Measurements from ENCODE around the gene TMEM86B. TPM values are rescaled to one million over a fixed set of nuclear protein-coding genes. Genes with fewer than 3 reads are reported as not detected.

Gene TMEM86B
- total and polyA plus RNA-seq, 2 donors (not counting 3 experiments of a cell fraction or from before 2014, with no cell fraction given), result 4.5 to 5.4 TPM

DNA sequence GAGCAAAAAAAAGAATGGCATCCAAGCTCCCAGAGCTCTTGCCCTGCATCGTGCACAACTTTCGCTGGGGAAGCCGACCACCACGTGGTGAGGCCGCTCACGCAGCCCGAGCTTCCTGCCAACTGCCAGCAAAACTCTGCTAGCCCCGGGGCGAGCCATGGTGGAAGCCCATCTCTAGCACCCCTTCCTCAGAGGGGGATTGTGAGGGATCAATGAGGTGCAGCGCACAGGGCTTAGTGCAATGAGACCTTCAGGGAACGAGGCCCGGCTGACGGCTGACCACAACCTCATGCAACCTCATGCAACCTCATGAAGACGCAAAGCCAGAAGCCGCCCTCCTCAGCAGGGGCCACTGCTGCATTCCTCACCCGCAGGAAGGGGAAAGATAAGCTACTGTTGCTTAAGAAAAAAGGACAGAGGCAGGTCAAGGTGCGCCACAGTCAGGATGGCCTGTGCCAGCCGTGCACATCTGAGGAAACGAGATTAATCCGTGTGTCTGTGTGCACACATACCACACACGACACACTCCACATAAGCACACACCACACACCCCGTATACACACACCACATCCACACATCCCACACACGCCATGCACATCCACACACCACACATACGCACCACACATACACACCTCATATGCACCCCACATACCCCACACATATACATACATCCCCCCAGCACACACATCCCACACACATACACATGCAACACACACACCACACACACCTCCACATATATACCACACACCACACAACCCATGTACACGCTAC is 41.8 kb upstream of the TMEM86B start:
- H3K27me3 ChIP-seq (ENCODE audit: control insufficient read depth in 2 of 2, insufficient read depth in 2 of 2, low read length in 2 of 2), result no peaks in the 10 kb centered on the region
- no peaks in the 10 kb centered on the region for H3K9me1 ChIP-seq (replicated peaks; ENCODE audit: control insufficient read depth, extremely low read depth, insufficient read depth, low read length)
- no peak for FAIRE-seq
- no peak for DNase-seq (ENCODE audit: low read depth, low spot score)
- no peak overlapping the region for H3K4me3 ChIP-seq (replicated peaks in 1 of 3; ENCODE audit: insufficient read depth in 1 of 3, low read depth in 1 of 3, low read length in 3 of 3)
- H3K36me3 ChIP-seq (ENCODE audit: control insufficient read depth in 2 of 2, extremely low read depth in 1 of 2, insufficient read depth in 2 of 2, low read length in 2 of 2), result peaks cover 0 to 3% of the 10 kb centered on the region in 2 experiments
- no peak overlapping the region for H3K9ac ChIP-seq (replicated peaks; ENCODE audit: extremely low read depth, insufficient read depth, low read length)
- no peaks in the 10 kb centered on the region for H3K4me1 ChIP-seq (ENCODE audit: control insufficient read depth, extremely low read depth, insufficient read depth, low read length)
- H3K9me3 ChIP-seq (replicated peaks; ENCODE audit: control insufficient read depth, insufficient read depth, low read length), result no peaks in the 10 kb centered on the region
- no peak for TF ChIP-seq JUN (IDR thresholded peaks at IDR 0.05; ENCODE audit: borderline replicate concordance, insufficient read depth, insufficient read length, low read depth)
- TF ChIP-seq FOS (IDR thresholded peaks at IDR 0.05; ENCODE audit: borderline replicate concordance, insufficient read depth, low read length), result no peak
- no peak for TF ChIP-seq GATA2 (IDR thresholded peaks at IDR 0.05; ENCODE audit: insufficient read depth, insufficient read length, low read depth, low read length)
- no peak for TF ChIP-seq POLR2AphosphoS5 (IDR thresholded peaks at IDR 0.05; ENCODE audit: insufficient read depth, low read depth, low read length)
- TF ChIP-seq, protein P1, sequence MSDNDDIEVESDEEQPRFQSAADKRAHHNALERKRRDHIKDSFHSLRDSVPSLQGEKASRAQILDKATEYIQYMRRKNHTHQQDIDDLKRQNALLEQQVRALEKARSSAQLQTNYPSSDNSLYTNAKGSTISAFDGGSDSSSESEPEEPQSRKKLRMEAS (IDR thresholded peaks at IDR 0.05; ENCODE audit: insufficient read depth, insufficient read length), result no peak
- BruUV-seq (replicated peaks), result no TSS peak
- CTCF ChIA-PET, result no interaction called here
- intact Hi-C loops (cut with micrococcal nuclease) (no loop called here), dilution Hi-C loops (cut with MboI; ENCODE audit: extremely low pct_ligation_motif_present, low sequenced_read_pairs) (no loop called here)
- H3K27ac ChIP-seq (ENCODE audit: insufficient read depth, low read depth, low read length), result no peak overlapping the region
- no peak overlapping the region for H2AFZ ChIP-seq (ENCODE audit: low read depth, low read length)
- POLR2A ChIA-PET, result no interaction called here
- no peaks in the 10 kb centered on the region for H4K20me1 ChIP-seq (replicated peaks; ENCODE audit: control insufficient read depth, extremely low read depth, insufficient read depth, low read length)
- no peak overlapping the region for H3K4me2 ChIP-seq (ENCODE audit: insufficient read depth, low read length)
- no peaks in the 10 kb centered on the region for H3K79me2 ChIP-seq (ENCODE audit: control insufficient read depth, insufficient read depth, low read length)

DNA sequence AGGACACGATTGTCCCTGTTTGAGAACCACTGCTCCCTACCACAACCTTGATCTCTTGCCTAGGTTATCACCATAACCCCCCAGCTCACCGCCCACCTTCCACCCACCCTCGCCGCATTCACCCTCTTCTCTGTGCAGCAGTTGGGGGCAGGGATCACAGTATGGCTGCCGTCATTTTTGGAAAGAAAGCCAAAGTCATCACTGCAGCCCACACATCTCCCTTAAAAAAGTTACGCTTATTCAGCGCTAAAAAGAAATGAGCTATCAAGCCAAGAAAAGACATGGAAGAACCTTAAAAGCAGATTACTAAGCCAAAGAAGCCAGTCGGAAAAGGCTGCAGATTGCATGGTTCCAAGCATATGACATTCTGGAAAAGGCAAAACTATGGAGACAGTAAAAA is 40.7 kb upstream of the TMEM86B start:
- Histone ChIP-seq H3K27me3 (ENCODE audit: control insufficient read depth in 2 of 2, insufficient read depth in 2 of 2, low read length in 2 of 2) (no peaks in the 10 kb centered on the region), H3K27ac (ENCODE audit: insufficient read depth, low read depth, low read length) (no peak overlapping the region), H3K79me2 (ENCODE audit: control insufficient read depth, insufficient read depth, low read length) (no peaks in the 10 kb centered on the region), H3K36me3 (ENCODE audit: control insufficient read depth in 2 of 2, extremely low read depth in 1 of 2, insufficient read depth in 2 of 2, low read length in 2 of 2) (peaks cover 0 to 3% of the 10 kb centered on the region in 2 experiments), H3K9me3 (replicated peaks; ENCODE audit: control insufficient read depth, insufficient read depth, low read length) (no peaks in the 10 kb centered on the region), H3K4me1 (ENCODE audit: control insufficient read depth, extremely low read depth, insufficient read depth, low read length) (no peaks in the 10 kb centered on the region), H4K20me1 (replicated peaks; ENCODE audit: control insufficient read depth, extremely low read depth, insufficient read depth, low read length) (no peaks in the 10 kb centered on the region), H3K9me1 (replicated peaks; ENCODE audit: control insufficient read depth, extremely low read depth, insufficient read depth, low read length) (no peaks in the 10 kb centered on the region), H3K4me3 (replicated peaks in 1 of 3; ENCODE audit: insufficient read depth in 1 of 3, low read depth in 1 of 3, low read length in 3 of 3) (no peak overlapping the region), H3K4me2 (ENCODE audit: insufficient read depth, low read length) (no peak overlapping the region), H3K9ac (replicated peaks; ENCODE audit: extremely low read depth, insufficient read depth, low read length) (no peak overlapping the region), H2AFZ (ENCODE audit: low read depth, low read length) (no peak overlapping the region)
- intact Hi-C loops (cut with micrococcal nuclease) (no loop called here), dilution Hi-C loops (cut with MboI; ENCODE audit: extremely low pct_ligation_motif_present, low sequenced_read_pairs) (no loop called here)
- TF ChIP-seq MYC (IDR thresholded peaks at IDR 0.05; ENCODE audit: low read depth, low read length) (no peak), GATA2 (IDR thresholded peaks at IDR 0.05; ENCODE audit: insufficient read depth, insufficient read length, low read depth, low read length) (no peak)
- no peak for FAIRE-seq
- POLR2A ChIA-PET, result no interaction called here
- no peak for DNase-seq (ENCODE audit: low read depth, low spot score)
- CTCF ChIA-PET, result interaction anchor here (0.6 to 1.4 kb wide), 2 partner anchors 9 to 33 kb away, joined by 3 to 4 read pairs; no protein-coding TSS in a partner anchor
- BruUV-seq (replicated peaks), result no TSS peak
